Measurements from ENCODE around the gene VPS26B.

DNA sequence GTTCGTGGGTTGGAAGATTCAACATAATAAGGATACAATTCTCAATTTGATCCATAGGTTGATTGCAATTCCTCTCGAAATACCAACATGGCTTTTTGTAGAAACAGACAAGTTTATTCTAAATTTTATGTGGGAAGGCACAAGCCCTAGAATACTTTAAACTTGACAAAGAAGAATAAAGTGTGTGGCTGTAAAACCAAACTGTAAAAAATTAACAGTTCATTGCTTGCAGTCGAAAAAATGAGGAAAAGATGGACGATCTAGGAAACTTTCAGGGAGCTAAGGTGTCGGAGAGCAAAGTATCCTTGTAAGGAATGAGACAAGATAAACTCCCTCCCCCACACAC is 50.7 kb downstream of the VPS26B start:
- no peak for TF ChIP-seq POLR2A (IDR thresholded peaks at IDR 0.05; ENCODE audit: low read depth)
- TF ChIP-seq, protein P1, sequence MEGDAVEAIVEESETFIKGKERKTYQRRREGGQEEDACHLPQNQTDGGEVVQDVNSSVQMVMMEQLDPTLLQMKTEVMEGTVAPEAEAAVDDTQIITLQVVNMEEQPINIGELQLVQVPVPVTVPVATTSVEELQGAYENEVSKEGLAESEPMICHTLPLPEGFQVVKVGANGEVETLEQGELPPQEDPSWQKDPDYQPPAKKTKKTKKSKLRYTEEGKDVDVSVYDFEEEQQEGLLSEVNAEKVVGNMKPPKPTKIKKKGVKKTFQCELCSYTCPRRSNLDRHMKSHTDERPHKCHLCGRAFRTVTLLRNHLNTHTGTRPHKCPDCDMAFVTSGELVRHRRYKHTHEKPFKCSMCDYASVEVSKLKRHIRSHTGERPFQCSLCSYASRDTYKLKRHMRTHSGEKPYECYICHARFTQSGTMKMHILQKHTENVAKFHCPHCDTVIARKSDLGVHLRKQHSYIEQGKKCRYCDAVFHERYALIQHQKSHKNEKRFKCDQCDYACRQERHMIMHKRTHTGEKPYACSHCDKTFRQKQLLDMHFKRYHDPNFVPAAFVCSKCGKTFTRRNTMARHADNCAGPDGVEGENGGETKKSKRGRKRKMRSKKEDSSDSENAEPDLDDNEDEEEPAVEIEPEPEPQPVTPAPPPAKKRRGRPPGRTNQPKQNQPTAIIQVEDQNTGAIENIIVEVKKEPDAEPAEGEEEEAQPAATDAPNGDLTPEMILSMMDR (IDR thresholded peaks at IDR 0.05), result no peak
- no peak for TF ChIP-seq POLR2AphosphoS5 (IDR thresholded peaks at IDR 0.05)
